ENCODE results near the gene NANS.
"Not testable (repeated sequence)": the region's sequence is repeated elsewhere in the genome, so short reads cannot be mapped to it uniquely, and the experiment has no call there.

NANS gene

DNA sequence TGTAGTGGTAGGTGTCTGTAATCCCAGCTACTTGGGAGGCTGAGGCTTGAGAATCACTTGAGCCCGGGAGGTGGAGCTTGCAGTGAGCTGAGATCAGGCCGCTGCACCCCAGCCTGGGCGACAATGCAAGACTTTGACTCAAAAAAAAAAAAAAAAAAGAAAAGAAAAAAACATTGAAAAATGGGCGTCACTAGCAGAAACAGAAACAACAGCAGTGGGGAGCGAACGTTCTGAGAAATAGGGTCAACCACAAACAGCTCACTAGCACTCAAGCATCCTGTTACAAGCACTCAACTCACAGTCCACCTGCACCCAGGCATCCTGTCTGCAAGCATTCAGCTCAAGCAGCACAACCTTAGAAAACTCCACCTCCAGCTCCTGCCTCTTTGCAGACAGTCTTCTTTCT lies 45.3 kb downstream of the NANS start:
- no peak for DNase-seq (ENCODE audit: low spot score)

DNA sequence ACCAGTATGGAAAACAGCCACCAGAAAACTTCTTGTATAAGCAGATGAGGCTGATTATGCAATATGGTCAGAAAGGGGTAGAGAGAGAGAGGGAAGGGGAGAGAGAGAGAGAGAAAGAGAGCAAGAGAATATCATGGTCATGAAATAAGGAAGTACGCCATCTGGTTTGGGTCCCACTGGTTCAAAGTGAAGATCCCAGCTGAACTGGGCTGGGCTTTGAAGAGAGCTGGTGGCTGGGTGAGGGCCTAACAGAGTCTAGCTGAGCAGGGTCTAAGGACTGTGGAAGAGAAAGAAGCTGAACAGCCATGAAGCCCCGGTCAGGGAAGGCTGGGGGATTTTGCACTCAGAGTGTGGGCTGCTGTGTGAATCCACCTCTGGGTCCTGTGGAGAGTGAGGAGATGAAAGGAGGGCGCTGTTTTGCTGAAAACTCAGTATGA lies 47.9 kb downstream of the NANS start:
- DNase-seq (ENCODE audit: low spot score): no peak

DNA sequence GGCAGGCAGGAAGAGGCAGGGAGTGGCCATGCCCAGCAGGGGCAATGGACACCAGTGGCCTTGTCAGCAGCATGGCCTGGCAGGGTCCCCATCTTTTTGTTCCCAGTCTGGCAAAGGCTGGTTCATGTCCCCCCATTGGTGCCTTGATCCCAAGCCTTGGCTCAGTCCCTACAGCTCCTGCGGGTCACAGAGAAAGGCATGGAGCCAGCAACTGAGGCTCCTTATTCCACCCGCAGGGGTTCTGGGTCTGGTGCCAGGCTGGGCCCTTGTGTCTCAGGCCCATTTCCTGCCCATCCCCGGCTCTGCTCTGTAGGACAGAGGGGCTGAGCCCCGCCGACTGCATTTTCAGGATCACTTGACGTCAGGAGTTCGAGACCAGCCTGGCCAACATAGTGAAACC lies 48.5 kb downstream of the NANS start:
- no peak for DNase-seq (ENCODE audit: low spot score)

DNA sequence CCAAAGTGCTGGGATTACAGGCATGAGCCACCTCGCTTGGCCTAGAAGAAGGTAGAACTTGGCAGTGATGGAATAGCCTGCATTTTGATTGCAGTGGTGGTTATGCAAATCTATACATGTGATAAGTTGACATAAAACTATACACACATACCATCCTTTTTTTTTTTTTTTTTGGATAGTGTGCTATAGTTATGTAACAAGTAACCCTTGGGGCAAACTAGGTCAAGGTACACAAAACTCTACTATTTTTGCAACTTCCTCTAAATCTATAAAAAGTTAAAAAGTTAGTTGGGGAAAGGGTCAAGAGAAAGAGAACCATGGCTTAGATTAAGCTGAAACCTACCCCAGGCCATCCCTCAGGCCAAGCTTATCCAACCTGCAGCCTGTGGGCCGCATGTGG lies 51.4 kb downstream of the NANS start:
- no peak for DNase-seq (ENCODE audit: low spot score)

DNA sequence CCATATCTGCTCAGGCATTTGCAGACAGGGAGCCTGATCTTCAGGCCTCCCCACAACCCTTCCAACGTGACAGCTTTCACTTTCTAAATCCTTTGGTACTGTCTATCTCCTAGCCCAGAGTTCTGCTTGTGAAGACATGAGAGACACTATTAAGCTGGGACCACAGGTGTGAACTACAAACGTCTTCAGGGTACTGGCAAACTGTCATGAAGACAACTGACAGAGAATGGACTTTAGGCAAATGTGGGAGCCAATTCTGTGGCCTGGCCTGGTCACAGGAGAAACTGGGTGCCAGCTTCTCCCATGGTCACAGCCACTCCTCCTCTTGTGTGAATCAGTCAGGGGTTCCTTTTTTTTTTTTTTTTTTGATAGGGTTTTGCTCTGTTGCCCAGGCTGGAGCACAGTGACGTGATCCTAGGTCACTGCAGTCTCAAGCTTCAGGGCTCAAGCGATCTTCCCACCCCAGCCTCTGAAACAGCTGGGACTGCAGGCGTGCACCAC lies 52.0 kb downstream of the NANS start:
- no peak for DNase-seq (ENCODE audit: low spot score)

DNA sequence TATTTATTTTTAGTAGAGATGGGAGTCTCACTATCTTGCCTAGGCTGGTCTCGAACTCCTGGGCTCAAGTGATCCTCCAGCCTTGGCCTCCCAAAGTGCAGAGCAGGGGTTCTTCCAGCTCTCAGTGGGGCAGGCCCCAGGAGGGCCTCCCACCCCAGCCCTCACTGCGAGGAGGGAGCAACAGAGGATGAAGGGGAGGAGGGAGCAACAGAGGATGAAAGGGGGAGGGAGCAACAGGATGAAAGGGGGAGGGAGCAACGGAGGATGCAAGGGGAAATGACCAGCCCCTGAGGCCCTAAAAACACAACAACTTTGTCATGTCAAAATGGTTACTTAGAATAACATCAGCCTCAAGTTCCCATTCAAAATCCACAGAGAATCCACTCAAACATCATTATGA lies 52.5 kb downstream of the NANS start:
- no peak for DNase-seq (ENCODE audit: low spot score)

DNA sequence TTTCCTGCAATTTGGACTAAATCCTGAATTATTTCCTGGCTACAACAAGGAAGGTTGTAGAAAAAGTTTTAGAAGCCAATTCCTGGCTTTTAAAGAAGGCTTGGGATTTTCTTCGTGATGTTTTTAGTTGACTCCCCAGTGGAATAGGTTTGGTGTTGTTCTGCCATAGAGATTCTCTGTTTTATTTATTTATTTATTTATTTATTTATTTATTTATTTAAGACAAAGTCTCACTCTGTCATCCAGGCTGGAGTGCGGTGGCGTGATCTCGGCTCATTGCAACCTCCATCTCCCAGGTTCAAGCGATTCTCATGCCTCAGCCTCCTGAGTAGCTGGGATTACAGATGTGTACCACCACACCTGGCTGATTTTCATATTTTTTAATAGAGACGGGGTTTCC lies 60.6 kb downstream of the NANS start:
- DNase-seq (ENCODE audit: low spot score): not testable (repeated sequence)

DNA sequence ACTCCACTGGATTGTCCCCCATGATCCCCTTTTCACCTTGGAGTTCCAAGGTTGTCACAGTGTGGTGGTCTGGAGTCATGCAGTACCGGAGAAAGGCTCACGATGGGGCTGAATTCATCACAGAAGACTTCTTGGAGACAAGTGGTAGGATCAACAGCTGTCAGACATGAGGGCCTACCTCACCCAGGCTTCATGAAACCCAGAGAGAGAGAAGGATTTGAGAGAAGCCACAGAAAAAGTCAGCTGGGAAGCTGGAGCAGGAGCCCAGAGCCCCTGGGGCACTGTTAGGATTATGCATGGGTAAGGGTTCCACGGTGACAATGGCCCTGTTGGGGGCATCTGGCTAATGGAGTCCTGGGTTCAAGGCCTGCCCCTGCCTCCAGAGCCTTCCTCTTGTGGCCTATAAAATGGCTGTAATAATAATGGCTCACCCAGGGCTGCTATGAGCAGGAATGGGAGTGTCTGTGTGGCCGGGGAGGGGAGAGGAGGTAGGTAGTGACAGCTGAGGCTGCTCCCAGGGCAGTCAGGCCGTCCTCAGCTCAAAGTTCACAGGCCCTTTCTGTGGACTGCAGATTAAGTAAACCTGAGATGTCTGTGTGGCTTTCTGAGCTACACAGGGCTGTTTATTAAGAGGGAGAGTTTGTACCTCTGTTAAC lies 61.6 kb downstream of the NANS start:
- DNase-seq (ENCODE audit: low spot score): no peak

DNA sequence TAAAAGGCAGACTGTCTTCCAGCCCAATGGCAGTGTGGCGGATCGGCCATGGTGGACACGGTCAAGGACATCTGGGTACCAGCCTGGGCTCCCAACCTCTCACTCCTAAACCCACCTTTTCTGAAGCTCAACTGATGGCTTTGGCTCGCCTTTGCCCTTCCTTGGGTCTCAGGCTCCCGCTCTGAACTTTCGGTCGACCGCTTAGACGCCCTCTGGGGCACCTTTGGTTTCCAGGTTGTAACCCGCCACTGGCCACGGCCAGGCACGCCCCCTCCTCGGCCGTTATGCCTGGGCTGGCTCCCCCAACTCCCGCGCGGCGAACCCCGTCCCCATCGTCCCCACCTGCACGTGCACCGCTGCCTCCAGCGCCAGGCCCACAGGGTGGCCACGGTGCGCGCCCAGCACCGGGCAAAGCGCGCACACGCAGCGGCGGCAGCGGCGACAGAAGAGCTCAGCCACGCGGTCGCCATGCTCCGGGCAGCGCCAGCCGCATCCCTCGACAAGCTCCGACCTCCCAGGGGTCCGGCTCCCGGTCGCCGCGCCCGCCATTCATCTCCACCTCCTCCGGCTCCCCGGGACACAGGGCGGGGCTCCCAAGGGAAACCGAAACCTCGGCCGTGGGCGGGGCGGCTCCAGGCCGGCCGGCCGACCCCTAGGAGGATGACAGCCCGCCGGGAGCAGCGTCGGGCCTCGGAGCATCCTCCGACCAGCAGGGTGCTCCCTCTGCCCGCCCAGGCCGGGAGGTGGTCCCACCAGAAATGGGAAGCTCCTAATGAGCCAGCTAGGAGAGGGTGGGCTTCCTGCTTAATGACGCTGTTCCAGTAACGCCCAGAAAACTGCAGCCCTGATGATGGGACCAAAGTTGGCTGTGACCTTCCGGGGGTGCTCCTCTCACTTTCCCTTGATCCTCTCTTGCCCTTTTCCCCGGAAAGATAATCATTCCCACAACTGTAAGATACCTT lies 62.4 kb downstream of the NANS start, which contains the start of gene TRIM14:
Gene TRIM14, minus strand, starts transcription at position 583 of the 962 bp plus-strand sequence. Its CDS starts 34 bp downstream, at position 549.
- DNase-seq (ENCODE audit: low spot score): peak; percentile 22

DNA sequence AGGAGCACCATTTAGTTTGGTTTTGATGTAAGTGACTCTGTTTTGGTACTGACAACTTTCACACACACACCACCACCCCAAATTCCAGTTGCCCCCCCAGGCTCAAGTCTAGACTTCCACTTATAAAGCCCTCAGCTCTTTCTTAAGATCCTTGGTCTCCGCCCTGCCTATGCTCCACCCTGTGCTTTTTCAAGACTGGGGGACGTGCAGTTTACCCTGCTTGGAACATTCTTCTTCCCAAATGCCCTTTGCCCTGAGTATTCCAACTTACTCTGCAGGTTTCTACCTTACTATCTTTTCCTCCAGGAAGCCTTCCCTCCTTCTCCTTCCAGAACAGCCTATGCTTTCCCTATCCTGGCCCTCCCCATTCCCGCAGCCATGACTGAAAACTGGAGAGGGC lies 63.9 kb downstream of the NANS start:
- DNase-seq (ENCODE audit: low spot score): no peak

DNA sequence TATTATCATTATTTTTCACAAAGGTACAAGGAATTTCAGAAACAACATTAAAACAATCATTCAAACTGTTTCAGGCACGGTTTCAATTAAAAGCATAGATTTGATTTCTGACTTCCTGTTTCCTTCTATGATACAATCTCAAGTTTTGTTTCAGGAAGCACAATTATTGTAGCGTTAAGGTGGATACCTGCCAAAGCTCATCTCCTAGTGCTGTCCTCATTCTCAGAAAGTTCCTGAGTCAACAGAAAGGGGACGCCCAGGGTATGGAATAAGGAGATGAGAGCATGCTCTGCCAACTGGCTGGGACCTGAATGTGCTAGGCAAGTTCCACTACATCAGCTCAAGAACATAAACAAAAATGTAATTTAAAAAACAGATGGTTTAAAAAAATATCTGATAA lies 64.5 kb downstream of the NANS start:
- no peak for DNase-seq (ENCODE audit: low spot score)

DNA sequence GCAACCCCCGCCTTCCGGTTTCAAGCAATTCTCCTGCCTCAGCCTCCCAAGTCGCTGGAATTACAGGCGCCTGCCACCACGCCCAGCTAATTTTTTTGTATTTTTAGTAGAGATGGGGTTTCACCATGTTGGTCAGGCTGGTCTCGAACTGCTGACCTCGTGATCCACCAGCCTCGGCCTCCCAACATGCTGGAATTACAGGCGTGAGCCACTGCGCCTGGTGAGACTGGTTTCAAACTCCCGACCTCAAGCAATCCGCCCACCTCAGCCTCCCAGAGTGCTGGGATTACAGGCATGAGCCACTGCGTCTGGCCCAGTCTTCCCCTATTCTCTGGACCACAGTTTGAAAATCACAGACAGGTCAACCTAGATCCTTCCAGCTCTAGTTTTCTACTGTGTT lies 67.6 kb downstream of the NANS start:
- not testable (repeated sequence) for DNase-seq (ENCODE audit: low spot score)

DNA sequence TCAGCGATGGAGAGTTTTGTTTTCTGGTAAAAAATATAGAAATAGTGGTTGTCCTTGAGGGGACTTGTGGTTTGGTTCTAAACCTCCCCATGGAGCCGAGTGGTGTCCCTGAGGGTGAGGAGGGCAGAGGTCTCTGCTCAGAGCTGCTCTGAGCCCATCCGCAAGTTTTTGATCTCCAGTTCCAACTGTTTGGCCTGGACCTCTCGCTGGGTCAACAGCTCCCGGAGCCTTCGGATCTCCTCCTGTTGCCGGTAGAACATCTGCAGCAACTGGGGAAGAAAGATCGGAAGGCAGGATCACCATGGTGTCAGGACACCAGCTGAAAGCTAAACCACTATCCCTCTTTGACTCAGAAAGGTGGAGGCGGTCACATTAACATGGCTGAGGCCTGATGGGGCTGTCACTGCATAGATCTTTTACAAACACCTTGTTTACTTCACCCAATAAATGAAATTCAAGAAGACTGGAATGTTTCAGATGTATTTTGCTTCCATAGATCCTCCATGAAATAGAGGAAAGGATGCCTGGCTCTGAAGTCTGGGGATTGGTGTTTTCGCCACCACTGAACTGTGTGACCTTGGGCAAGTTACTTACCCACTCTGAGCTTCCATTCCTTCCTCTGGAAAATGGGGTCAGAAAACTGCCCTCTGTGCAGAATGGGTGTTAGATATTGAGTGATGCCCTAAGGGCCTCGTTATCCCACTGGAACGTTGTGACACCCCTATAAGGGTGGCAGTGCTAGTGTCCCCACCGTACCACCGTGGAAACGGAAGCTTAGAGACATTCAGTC lies 68.3 kb downstream of the NANS start:
- DNase-seq (ENCODE audit: low spot score): no peak

DNA sequence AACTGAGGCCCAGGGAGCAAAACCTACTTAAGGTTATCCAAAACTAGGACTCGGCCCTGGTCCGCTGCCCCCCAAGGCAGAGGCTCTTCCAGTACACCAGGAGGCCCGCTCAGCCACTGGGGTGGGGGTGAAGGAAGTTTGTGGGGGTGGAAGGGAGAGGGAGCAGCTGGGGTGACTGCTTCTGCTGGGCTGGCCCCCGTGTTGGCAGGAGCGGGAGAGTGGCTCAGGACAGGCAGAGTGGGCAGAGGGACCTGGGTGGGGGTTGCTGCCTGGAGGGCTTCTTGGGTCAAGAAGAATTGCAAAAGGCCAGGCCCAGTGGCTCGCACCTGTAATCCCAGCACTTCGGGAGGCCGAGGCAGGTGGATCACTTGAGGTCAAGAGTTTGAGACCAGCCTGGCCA lies 70.7 kb downstream of the NANS start:
- DNase-seq (ENCODE audit: low spot score): no peak

DNA sequence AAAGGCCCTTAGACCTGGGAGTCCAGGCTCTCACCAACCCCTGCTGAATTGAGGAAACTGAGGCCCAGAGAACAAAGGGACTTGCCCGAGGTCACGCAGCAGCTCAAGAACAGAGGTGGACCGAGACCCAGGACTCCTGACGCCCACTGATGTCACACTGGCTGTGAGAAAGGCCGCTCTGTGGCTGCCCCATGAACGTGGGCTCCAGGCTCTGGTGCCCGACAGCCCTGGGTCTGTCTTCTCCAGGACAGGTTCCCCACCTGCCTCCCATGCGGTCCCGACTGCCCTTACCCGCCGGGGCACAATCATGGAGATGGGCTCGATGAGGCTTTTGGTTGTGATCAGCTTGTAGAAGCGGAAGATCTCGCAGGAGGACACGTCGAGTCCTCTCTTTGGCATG lies 71.8 kb downstream of the NANS start:
- DNase-seq (ENCODE audit: low spot score): no peak

DNA sequence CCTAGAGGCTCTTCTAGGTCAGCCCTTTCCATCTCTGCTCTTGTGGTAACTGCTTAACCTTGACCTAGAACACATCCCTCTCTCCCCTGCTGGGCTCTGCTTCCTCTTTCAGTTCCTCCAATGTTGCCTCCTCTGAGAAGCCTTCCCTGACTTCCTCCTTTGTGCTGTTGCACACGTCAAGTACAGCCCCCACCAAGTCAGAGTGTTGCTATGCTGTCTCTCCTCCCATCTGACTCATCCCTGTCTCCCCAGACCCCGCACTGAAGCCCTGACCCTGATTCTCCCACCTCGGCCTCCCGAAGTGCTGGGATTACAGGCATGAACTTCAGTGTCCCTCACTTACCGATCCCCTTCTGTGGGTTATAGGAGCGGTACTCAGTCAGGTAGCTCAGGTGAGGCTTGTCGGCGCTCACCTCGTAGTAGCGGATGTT lies 72.9 kb downstream of the NANS start:
- DNase-seq (ENCODE audit: low spot score): no peak

DNA sequence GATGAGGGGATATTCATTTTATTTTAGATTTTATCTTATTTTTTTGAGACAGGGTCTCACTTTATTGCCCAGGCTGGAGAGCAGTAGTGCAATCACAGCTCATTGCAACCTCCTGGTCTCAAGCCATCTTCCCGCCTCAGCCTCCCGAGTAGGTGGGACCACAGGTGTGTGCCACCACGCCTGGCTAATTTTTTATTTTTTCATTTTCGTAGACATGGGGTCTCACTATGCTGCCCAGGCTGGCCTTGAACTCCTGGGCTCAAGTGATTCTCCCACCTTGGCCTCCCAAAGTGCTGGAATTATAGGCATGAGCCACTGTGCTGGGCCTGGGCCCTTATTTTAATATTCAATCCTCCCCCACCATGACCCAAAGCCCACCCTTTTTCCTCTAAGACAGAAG lies 73.5 kb downstream of the NANS start:
- DNase-seq (ENCODE audit: low spot score): not testable (repeated sequence)

DNA sequence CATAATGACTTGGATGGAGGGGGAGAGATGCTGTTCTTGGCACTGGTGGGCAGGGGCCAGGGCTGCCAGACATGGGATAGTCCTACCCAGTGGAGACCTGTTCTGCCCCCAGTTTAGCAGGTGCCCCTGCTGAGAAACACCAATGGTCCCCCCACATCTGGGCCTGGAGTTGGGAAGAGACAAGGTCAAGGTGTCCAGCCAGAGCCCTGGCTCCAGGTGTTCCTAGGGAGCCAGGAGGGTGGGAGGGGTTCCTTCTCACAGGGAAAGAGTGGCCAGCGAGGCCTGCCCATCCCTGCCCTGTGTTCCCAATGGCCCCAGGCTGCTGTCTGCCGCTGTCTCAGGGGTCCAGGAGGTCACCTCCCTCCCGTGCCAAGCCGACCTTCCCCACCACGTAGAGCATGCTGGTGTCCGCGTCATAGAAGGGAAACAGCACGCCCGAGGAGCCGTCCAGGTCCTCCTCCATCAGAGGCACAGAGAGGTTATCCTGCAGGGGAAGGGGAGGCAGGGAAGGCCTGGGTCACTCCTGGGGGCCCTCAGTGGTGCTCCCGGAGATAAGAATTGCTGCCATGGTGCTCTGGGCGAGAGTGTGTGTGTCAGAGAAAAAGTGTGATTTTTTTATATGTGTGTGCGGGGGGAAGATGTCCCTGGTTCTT lies 74.2 kb downstream of the NANS start:
- no peak for DNase-seq (ENCODE audit: low spot score)

DNA sequence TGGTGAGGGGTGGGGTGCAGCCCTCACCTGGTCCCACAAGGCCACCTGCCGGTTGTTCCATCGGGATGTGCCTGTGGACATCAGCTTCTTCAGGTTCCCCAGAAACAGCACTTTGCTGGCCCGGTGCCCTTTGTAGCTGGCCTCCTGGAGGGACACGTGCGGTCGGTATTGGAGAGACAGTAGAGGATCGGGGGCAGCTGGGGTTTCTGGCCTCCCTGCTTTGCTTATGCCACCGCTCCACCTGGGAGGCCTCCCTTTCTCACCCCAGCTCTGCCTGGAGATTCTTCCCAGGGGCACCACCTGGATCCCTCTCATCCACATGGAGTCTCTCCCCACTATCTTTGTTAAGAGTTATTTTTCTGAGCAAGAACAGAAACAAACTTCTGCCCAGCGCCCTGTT lies 75.6 kb downstream of the NANS start:
- no peak for DNase-seq (ENCODE audit: low spot score)

Measured in kidney capillary endothelial cell (primary cell).